HUES48 (cell line): Measurements from ENCODE around the gene NKAIN2.
"Not testable (repeated sequence)": the region's sequence is repeated elsewhere in the genome, so short reads cannot be mapped to it uniquely, and the experiment has no call there.

Source experiments
- H3K27ac ChIP-seq: one replicate; pipeline ENCODE4 v1.7.0; 2013; ENCODE audit warnings: low read depth, low read length, inconsistent platforms
- H3K27me3 ChIP-seq: 2 replicates; pipeline ENCODE4 v1.6.1; 2013; ENCODE audit warnings: mild to moderate bottlenecking, low read length; ENCODE audit not compliant: control insufficient read depth, insufficient read depth
- H3K36me3 ChIP-seq: 2 replicates; pipeline ENCODE4 v1.6.1; 2013; ENCODE audit warnings: low read length; ENCODE audit not compliant: control insufficient read depth, insufficient read depth
- H3K4me1 ChIP-seq: 2 replicates; pipeline ENCODE4 v1.6.1; 2013; ENCODE audit warnings: mild to moderate bottlenecking, low read length; ENCODE audit not compliant: control insufficient read depth, insufficient read depth
- H3K4me3 ChIP-seq: 2 replicates; pipeline ENCODE4 v1.5.1; 2013; ENCODE audit warnings: mild to moderate bottlenecking, low read depth, low read length
- H3K9ac ChIP-seq: 2 replicates; pipeline ENCODE4 v1.6.1; 2013; ENCODE audit warnings: mild to moderate bottlenecking, low read depth, low read length, moderate library complexity
- H3K9me3 ChIP-seq: 2 replicates; pipeline ENCODE4 v1.6.1; 2013; ENCODE audit warnings: low read length; ENCODE audit not compliant: control insufficient read depth, insufficient read depth

NKAIN2 gene

DNA sequence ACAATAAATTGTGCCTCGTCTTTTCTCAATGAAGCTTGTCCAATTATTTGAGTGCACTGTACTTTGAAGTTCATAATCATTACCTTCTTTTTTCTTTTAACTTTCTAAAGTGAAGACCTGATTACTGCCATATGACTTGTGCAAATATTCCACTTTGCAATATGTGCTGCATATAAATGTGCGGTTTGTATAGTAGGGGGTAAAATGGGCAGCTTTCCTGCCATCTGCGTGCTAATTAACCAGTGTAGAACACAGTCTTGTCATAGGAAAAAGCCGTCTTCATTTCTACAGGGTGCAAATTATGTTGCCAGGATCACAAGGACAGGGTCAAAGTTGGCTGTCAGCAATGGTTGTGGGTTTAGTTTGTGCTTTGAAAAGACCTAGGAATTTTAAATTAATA lies 397.0 kb downstream of the NKAIN2 start:
- no peak overlapping the region for H3K4me3 ChIP-seq
- no peaks in the 10 kb centered on the region for H3K9me3 ChIP-seq
- H3K36me3 ChIP-seq = no peaks in the 10 kb centered on the region
- H3K27ac ChIP-seq = no peak overlapping the region
- H3K9ac ChIP-seq = no peak overlapping the region
- no peaks in the 10 kb centered on the region for H3K27me3 ChIP-seq
- H3K4me1 ChIP-seq = no peaks in the 10 kb centered on the region; the same call in 1 of the 2 replicates

GRCh38 chr6:124203101-124203811 lies 399.6 kb downstream of the NKAIN2 start:
- no peak overlapping the region for H3K27ac ChIP-seq
- H3K9me3 ChIP-seq = no peaks in the 10 kb centered on the region
- H3K4me1 ChIP-seq = no peaks in the 10 kb centered on the region
- H3K9ac ChIP-seq = no peak overlapping the region
- no peaks in the 10 kb centered on the region for H3K36me3 ChIP-seq
- H3K27me3 ChIP-seq = no peaks in the 10 kb centered on the region
- no peak overlapping the region for H3K4me3 ChIP-seq

DNA sequence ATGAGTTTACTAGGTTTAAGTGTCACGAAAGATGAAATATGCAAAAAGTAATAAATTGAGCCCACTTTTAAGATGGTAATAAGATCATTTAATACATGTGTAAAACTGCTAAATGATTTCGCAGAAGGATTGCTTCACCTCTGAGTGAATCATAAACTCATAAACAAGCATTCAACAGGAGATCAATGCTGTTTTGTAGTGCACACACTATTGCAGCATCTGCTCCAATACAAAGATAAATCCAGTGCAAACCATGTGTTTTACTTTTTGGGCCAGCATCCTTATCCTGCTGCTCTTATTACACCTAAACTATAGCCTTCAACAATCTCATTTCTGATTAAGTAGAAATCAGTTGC lies 400.1 kb downstream of the NKAIN2 start:
- Histone ChIP-seq H3K27me3 (no peaks in the 10 kb centered on the region), H3K36me3 (no peaks in the 10 kb centered on the region), H3K9me3 (no peaks in the 10 kb centered on the region), H3K4me1 (no peaks in the 10 kb centered on the region), H3K9ac (no peak overlapping the region), H3K4me3 (no peak overlapping the region), H3K27ac (no peak overlapping the region)

DNA sequence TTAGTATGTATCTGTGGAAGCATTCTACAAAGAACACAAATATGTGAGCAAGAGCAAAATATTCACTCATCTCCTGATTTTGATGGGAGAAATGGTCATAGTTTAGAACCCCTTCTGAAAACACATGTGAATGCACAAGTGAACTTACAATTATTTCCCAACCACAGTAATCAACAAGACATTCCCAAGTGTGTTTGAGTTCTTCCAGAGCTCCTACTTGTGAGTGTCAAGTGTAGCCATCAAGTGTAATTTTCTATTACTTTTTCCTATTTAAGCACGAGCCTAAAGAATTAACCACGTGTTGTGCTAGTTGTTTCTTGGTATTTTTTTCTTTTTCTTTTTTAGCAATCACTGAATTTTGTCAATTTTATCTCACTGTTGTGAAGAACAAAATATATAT lies 402.3 kb downstream of the NKAIN2 start:
- Histone ChIP-seq H3K36me3 (no peaks in the 10 kb centered on the region), H3K9ac (no peak overlapping the region), H3K4me1 (no peaks in the 10 kb centered on the region), H3K4me3 (no peak overlapping the region), H3K9me3 (no peaks in the 10 kb centered on the region), H3K27me3 (no peaks in the 10 kb centered on the region), H3K27ac (no peak overlapping the region)

GRCh38 chr6:124223611-124224345 lies 420.1 kb downstream of the NKAIN2 start:
- no peaks in the 10 kb centered on the region for H3K27me3 ChIP-seq
- no peak overlapping the region for H3K4me3 ChIP-seq
- H3K36me3 ChIP-seq = no peaks in the 10 kb centered on the region
- H3K27ac ChIP-seq = peak overlapping the region; percentile 32
- H3K9me3 ChIP-seq = no peaks in the 10 kb centered on the region
- no peak overlapping the region for H3K9ac ChIP-seq
- peaks cover 16% of the 10 kb centered on the region; the same call in 1 of the 2 replicates for H3K4me1 ChIP-seq

- no peak overlapping the region for H3K9ac ChIP-seq
- H3K36me3 ChIP-seq = no peaks in the 10 kb centered on the region
- no peak overlapping the region for H3K4me3 ChIP-seq
- H3K9me3 ChIP-seq = no peaks in the 10 kb centered on the region; the same call in none of the 2 replicates
- no peaks in the 10 kb centered on the region for H3K27me3 ChIP-seq
- no peak overlapping the region for H3K27ac ChIP-seq
- peaks cover 16% of the 10 kb centered on the region; the same call in 1 of the 2 replicates for H3K4me1 ChIP-seq
Observed at GRCh38 chr6:124226396-124226795, 422.7 kb downstream of the NKAIN2 start.

GRCh38 chr6:124233221-124233620 lies 429.6 kb downstream of the NKAIN2 start:
- no peak overlapping the region for H3K27ac ChIP-seq
- no peaks in the 10 kb centered on the region for H3K36me3 ChIP-seq
- no peaks in the 10 kb centered on the region for H3K27me3 ChIP-seq
- no peaks in the 10 kb centered on the region; the same call in none of the 2 replicates for H3K9me3 ChIP-seq
- no peak overlapping the region for H3K4me3 ChIP-seq
- no peak overlapping the region for H3K9ac ChIP-seq
- no peaks in the 10 kb centered on the region for H3K4me1 ChIP-seq

DNA sequence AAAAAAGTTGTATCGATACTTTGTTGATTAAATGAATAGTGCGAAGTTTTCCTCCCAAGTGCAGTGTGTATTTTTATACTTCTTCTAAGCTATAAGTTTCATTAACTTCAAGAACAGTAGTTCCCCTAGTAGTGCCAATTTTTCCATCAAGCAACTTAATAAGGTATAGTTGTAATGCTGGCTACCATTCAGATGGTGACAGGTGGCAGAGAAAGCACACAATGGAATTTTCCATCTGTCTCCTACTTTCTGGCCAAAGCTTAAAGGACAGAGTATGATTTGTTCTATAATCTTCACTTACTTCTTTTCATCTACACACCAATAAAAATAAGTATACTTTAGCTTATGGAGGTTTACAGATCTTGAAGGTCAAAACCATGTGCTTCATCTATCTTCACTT lies 431.1 kb downstream of the NKAIN2 start:
- Histone ChIP-seq H3K4me1 (no peaks in the 10 kb centered on the region), H3K9ac (no peak overlapping the region), H3K27me3 (no peaks in the 10 kb centered on the region), H3K36me3 (no peaks in the 10 kb centered on the region), H3K9me3 (no peaks in the 10 kb centered on the region; the same call in 1 of the 2 replicates), H3K4me3 (no peak overlapping the region), H3K27ac (no peak overlapping the region)

DNA sequence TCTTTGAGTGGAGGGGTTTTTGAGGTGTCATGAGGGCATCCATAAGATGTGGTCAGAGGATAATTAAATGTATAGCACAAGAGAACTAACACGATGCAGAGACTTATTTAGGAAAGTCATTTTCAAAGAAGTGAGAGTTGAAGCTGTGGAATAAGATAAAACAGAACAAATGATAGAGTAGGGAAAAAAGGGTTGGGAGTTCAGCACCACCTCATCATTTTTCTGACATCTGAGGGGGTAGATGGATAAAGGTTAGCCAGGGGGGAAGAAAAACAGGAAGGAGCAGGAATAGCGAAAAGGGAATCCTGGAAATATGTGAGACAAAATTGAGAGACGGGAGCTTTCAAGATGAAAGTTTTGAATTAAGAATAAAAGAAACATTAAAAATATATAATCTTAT lies 434.2 kb downstream of the NKAIN2 start:
- no peaks in the 10 kb centered on the region for H3K4me1 ChIP-seq
- no peak overlapping the region for H3K9ac ChIP-seq
- no peaks in the 10 kb centered on the region for H3K27me3 ChIP-seq
- H3K4me3 ChIP-seq = no peak overlapping the region
- H3K27ac ChIP-seq = no peak overlapping the region
- no peaks in the 10 kb centered on the region for H3K36me3 ChIP-seq
- H3K9me3 ChIP-seq = no peaks in the 10 kb centered on the region

DNA sequence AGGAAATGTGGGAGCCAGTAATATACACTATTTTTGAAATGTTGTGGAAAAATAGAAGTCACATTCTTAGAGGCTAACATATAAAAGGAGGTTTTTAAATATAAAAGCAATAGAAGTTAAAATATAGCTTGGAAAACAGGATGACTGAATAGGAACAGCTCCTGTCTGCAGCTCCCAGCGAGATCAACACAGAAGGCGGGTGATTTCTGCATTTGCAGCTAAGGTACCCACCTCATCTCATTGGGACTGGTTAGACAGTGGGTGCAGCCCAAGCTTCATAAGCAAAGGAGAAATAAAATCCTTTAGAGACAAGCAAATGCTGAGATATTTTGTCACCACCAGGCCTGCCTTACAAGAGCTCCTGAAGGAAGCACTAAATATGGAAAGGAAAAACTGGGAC lies 434.7 kb downstream of the NKAIN2 start:
- H3K9me3 ChIP-seq, H3K27me3 ChIP-seq, H3K27ac ChIP-seq, H3K36me3 ChIP-seq, H3K9ac ChIP-seq, H3K4me3 ChIP-seq, H3K4me1 ChIP-seq: not testable (repeated sequence)

DNA sequence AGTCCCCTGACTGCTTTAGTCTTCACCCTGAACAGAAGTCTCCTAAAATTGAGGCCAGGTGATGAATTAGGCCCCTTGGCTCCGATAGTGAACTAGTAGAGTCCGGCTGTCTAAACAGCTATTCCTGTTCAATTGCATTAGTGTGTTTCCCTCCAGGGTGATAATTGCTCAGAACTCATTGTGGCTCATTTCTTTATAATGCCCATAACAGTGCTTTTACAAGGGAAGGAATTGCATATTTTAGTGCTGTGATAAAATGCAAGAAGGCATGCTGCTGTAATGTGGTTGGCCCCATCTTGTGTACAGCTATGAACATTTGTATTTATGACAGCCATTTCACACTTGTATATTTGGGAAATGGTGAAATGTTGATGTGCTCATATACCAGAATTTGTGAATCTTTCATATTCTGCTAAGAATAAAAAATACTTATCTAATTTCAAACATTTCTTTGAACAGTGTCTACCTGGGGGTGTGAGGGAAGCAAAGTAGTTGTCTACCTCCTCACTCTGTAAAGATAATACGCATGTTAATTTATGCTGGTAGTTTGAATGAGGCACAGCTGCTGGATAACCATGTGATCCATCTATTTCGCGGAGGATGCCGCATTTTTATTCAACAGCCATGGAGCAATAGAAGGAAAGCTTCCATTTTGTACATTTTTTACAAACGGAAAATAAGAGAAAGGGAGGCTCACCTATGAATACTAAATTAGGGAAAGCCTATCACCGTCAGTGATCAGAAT lies 451.4 kb downstream of the NKAIN2 start:
- H3K9ac ChIP-seq = no peak overlapping the region
- no peaks in the 10 kb centered on the region for H3K9me3 ChIP-seq
- H3K4me1 ChIP-seq = peaks cover under 1% of the 10 kb centered on the region; the same call in 1 of the 2 replicates
- no peaks in the 10 kb centered on the region for H3K36me3 ChIP-seq
- no peak overlapping the region for H3K27ac ChIP-seq
- H3K4me3 ChIP-seq = no peak overlapping the region
- H3K27me3 ChIP-seq = no peaks in the 10 kb centered on the region
